Osteoblast (primary cell): ENCODE data around the gene OVCH1. TPM values are rescaled to one million over a fixed set of nuclear protein-coding genes. Genes with fewer than 3 reads are reported as not detected.

Experiments
- DNase-seq: peaks from one replicate; pipeline ENCODE4 v3.0.0; 2011; ENCODE audit warnings: low spot score, mixed read lengths; ENCODE audit not compliant: insufficient read length; ENCODE audit errors: missing footprints
- H2AFZ ChIP-seq: 2 replicates; pipeline ENCODE4 v1.6.0; 2011; ENCODE audit warnings: mild to moderate bottlenecking, low read length
- H3K27ac ChIP-seq: 2 replicates; pipeline ENCODE4 v1.5.1; 2011; ENCODE audit warnings: mild to moderate bottlenecking, low read depth, low read length, moderate library complexity
- H3K27me3 ChIP-seq: 2 replicates; pipeline ENCODE4 v1.6.0; 2012; ENCODE audit warnings: mild to moderate bottlenecking, control low read depth, inconsistent platforms, low read length, moderate library complexity; ENCODE audit not compliant: insufficient read depth
- H3K36me3 ChIP-seq: 2 replicates; pipeline ENCODE4 v1.5.1; 2011; ENCODE audit warnings: mild to moderate bottlenecking, low read length, control low read depth, moderate library complexity; ENCODE audit not compliant: insufficient read depth
- H3K4me1 ChIP-seq: 2 replicates; pipeline ENCODE4 v1.5.1; 2011; ENCODE audit warnings: mild to moderate bottlenecking, low read length, control low read depth, moderate library complexity; ENCODE audit not compliant: insufficient read depth
- H3K4me2 ChIP-seq: 2 replicates; pipeline ENCODE4 v1.6.0; 2011; ENCODE audit warnings: mild to moderate bottlenecking, low read length; ENCODE audit not compliant: insufficient read depth
- H3K4me3 ChIP-seq: fragments of 200-600 bp; sonication (generic); 3 replicates; pipeline ENCODE4 v1.5.1; 2012; ENCODE audit warnings: mild to moderate bottlenecking, low read length, inconsistent platforms; ENCODE audit not compliant: insufficient read depth
- H3K79me2 ChIP-seq: 2 replicates; pipeline ENCODE4 v1.6.0; 2012; ENCODE audit warnings: mild to moderate bottlenecking, low read length, control low read depth, inconsistent platforms; ENCODE audit not compliant: insufficient read depth
- H3K9me3 ChIP-seq: 2 replicates; pipeline ENCODE4 v1.5.1; 2011; ENCODE audit warnings: low read depth, low read length, control low read depth
- H4K20me1 ChIP-seq: 2 replicates; pipeline ENCODE4 v1.6.0; 2012; ENCODE audit warnings: mild to moderate bottlenecking, low read length, control low read depth; ENCODE audit not compliant: insufficient read depth
- CTCF ChIP-seq: IDR thresholded peaks from 2 replicates; pipeline ENCODE4 v1.5.1; 2011; ENCODE audit warnings: mild to moderate bottlenecking, low read depth, low read length, moderate library complexity; ENCODE audit errors: extremely low read depth
- total RNA-seq: library from RNA; depleted of rRNA; stranded (reverse); fragments of >200 nt; gene quantifications from 2 replicates; pipeline ENCODE4 v1.2.3, GENCODE V29; 2012

The OVCH1 gene
- total RNA-seq, 1 donor, result under 0.01 TPM

- Histone ChIP-seq H3K27ac (no peak overlapping the region), H3K27me3 (no peaks in the 10 kb centered on the region), H4K20me1 (no peaks in the 10 kb centered on the region), H3K79me2 (no peaks in the 10 kb centered on the region), H2AFZ (no peak overlapping the region), H3K36me3 (no peaks in the 10 kb centered on the region), H3K4me1 (no peaks in the 10 kb centered on the region), H3K9me3 (no peaks in the 10 kb centered on the region), H3K4me3 (no peak overlapping the region), H3K4me2 (no peak overlapping the region)
- no peak for DNase-seq
- no peak for TF ChIP-seq CTCF
These were observed 83.1 kb downstream of the OVCH1 start for GRCh38 chr12:29414368-29414767.

- Histone ChIP-seq H4K20me1 (no peaks in the 10 kb centered on the region), H2AFZ (no peak overlapping the region), H3K4me1 (no peaks in the 10 kb centered on the region), H3K27me3 (peaks cover 6% of the 10 kb centered on the region), H3K27ac (no peak overlapping the region), H3K4me3 (no peak overlapping the region), H3K4me2 (no peak overlapping the region), H3K36me3 (no peaks in the 10 kb centered on the region), H3K9me3 (no peaks in the 10 kb centered on the region), H3K79me2 (no peaks in the 10 kb centered on the region)
- no peak for DNase-seq
- TF ChIP-seq CTCF, result no peak
These were observed 91.9 kb downstream of the OVCH1 start for GRCh38 chr12:29405561-29405960.

GRCh38 chr12:29403991-29404390 is 93.5 kb downstream of the OVCH1 start:
- Histone ChIP-seq H3K79me2 (no peaks in the 10 kb centered on the region), H3K4me2 (no peak overlapping the region), H3K36me3 (no peaks in the 10 kb centered on the region), H3K27me3 (peaks cover 6% of the 10 kb centered on the region), H4K20me1 (no peaks in the 10 kb centered on the region), H2AFZ (no peak overlapping the region), H3K4me3 (no peak overlapping the region), H3K9me3 (no peaks in the 10 kb centered on the region), H3K4me1 (no peaks in the 10 kb centered on the region), H3K27ac (no peak overlapping the region)
- TF ChIP-seq CTCF, result no peak
- DNase-seq, result no peak

GRCh38 chr12:29402437-29402836 is 95.0 kb downstream of the OVCH1 start:
- no peak for DNase-seq
- H3K27ac ChIP-seq, result no peak overlapping the region
- no peak for TF ChIP-seq CTCF
- H4K20me1 ChIP-seq, result no peaks in the 10 kb centered on the region
- H3K79me2 ChIP-seq, result no peaks in the 10 kb centered on the region
- H3K4me1 ChIP-seq, result no peaks in the 10 kb centered on the region
- peaks cover 6% of the 10 kb centered on the region for H3K27me3 ChIP-seq
- H3K4me2 ChIP-seq, result no peak overlapping the region
- no peaks in the 10 kb centered on the region for H3K36me3 ChIP-seq
- H2AFZ ChIP-seq, result no peak overlapping the region
- no peaks in the 10 kb centered on the region for H3K9me3 ChIP-seq
- no peak overlapping the region for H3K4me3 ChIP-seq
